Right renal pelvis (tissue), 4 donors: ENCODE measurements around the gene TRIL. TPM values are rescaled to one million over a fixed set of nuclear protein-coding genes. Genes with fewer than 3 reads are reported as not detected.

Experiments
- polyA plus RNA-seq, 4 donors: library from polyadenylated mRNA; unstranded; fragments of 120-200 nt; gene quantifications; one replicate each; pipeline ENCODE4 v1.2.1, GENCODE V29; 2013; ENCODE audit not compliant: insufficient read length in 4 of 4

Gene TRIL
- polyA plus RNA-seq, 4 donors, result 51.4 to 67.7 (median 59.9) TPM

Other genes starting within 250 kb of the TRIL start
- 10 to 100 TPM; 50.6 to 78.7 (median 72.5) TPM for gene CPVL, start 188.2 kb upstream of the TRIL start, polyA plus RNA-seq
- 10 to 100 TPM; 10.5 to 23.1 (median 17.6) TPM for gene CHN2, start 236.4 kb upstream of the TRIL start, polyA plus RNA-seq